ENCODE data around the gene FCGR1A.
"Not testable (repeated sequence)": the region's sequence is repeated elsewhere in the genome, so short reads cannot be mapped to it uniquely, and the experiment has no call there.

Gene FCGR1A

GRCh38 chr1:149833144-149833543 lies 50.6 kb downstream of the FCGR1A start:
- not testable (repeated sequence) for DNase-seq (ENCODE audit: low read depth)

- not testable (repeated sequence) for DNase-seq (ENCODE audit: low read depth)
Measured at GRCh38 chr1:149841149-149841548, 58.7 kb downstream of the FCGR1A start.

Measured in activated T-cell treated with anti-CD3 and anti-CD28 coated beads for 48 hours (primary cell).